B cell (primary cell): Measurements from ENCODE around the gene OXER1. TPM values are rescaled to one million over a fixed set of nuclear protein-coding genes. Genes with fewer than 3 reads are reported as not detected.

ENCODE experiments used
- ATAC-seq: fragments of 200-7000 bp; cut with Tn5 transposase; one replicate; pipeline ENCODE4 v1.10.0; 2021; ENCODE audit warnings: low read depth, mild to moderate bottlenecking, moderate number of reproducible peaks, moderate library complexity
- CTCF ChIA-PET: fragments of 350-600 bp; sonication (Branson Sonifier 250); formaldehyde crosslinking; loops from one replicate; lab custom pipeline; 2021; ENCODE audit warnings: antibody characterized with exemption, inconsistent platforms; lab: Charles Lee
- POLR2A ChIA-PET: fragments of 350-600 bp; sonication (Branson Sonifier 250); formaldehyde crosslinking; loops from one replicate; lab custom pipeline; 2021; ENCODE audit warnings: antibody characterized with exemption; lab: Charles Lee
- DNase-seq: peaks from one replicate; pipeline ENCODE4 v3.0.0; 2013
- H2AFZ ChIP-seq: 2 replicates; pipeline ENCODE4 v1.6.1; 2012; ENCODE audit warnings: mild to moderate bottlenecking, low read depth, low read length; ENCODE audit not compliant: insufficient read depth, poor library complexity, severe bottlenecking
- H3K27ac ChIP-seq, 2 donors: 1 replicate in 1 of 2; 2 replicates in 1 of 2; pipeline ENCODE4 v1.5.1; 2012 to 2013; ENCODE audit warnings: low read length in 2 of 2, mild to moderate bottlenecking in 2 of 2, moderate library complexity in 1 of 2
- H3K27me3 ChIP-seq, 4 experiments: fragments of 200-600 bp in 1 of 4; sonication (generic) in 1 of 4; replicated peaks in 1 of 4; 1 replicate in 2 of 4; 2 replicates in 2 of 4; pipeline versions ENCODE4 v1.6.1 to v1.7.0; 2013 to 2016; ENCODE audit warnings: low read length in 3 of 4, mild to moderate bottlenecking in 2 of 4, mixed read lengths in 1 of 4, moderate library complexity in 1 of 4; ENCODE audit not compliant: insufficient read depth in 4 of 4, control insufficient read depth in 3 of 4; ENCODE audit errors: control extremely low read depth in 1 of 4
- H3K36me3 ChIP-seq, 2 experiments: replicated peaks in 1 of 2; 1 replicate in 1 of 2; 2 replicates in 1 of 2; pipeline versions ENCODE4 v1.6.1 to v1.7.1; 2013; ENCODE audit warnings: low read length in 1 of 2; ENCODE audit not compliant: insufficient read depth in 2 of 2, control insufficient read depth in 1 of 2; ENCODE audit errors: control extremely low read depth in 1 of 2, extremely low read depth in 1 of 2
- H3K4me1 ChIP-seq, 2 donors: fragments of 200-600 bp in 1 of 2; sonication (generic) in 1 of 2; 1 replicate in 1 of 2; 2 replicates in 1 of 2; pipeline versions ENCODE4 v1.5.1 to v1.6.1; 2013 to 2017; ENCODE audit warnings: low read length in 2 of 2; ENCODE audit not compliant: control insufficient read depth in 2 of 2, insufficient read depth in 2 of 2
- H3K4me2 ChIP-seq: replicated peaks from 2 replicates; pipeline ENCODE3; 2012; ENCODE audit warnings: mild to moderate bottlenecking, low read depth, low read length; ENCODE audit not compliant: poor library complexity, severe bottlenecking
- H3K4me3 ChIP-seq, 5 experiments: fragments of 200-600 bp in 1 of 5; sonication (generic) in 1 of 5; 1 replicate in 3 of 5; 2 replicates in 2 of 5; pipeline versions ENCODE4 v1.5.1 to v1.7.0; 2011 to 2016; ENCODE audit warnings: low read length in 4 of 5, mild to moderate bottlenecking in 4 of 5, low read depth in 2 of 5, control low read depth in 1 of 5, moderate library complexity in 1 of 5; ENCODE audit not compliant: insufficient read depth in 1 of 5; ENCODE audit errors: control extremely low read depth in 1 of 5, extremely low read depth in 1 of 5
- H3K79me2 ChIP-seq: fragments of 200-600 bp; sonication (generic); one replicate; pipeline ENCODE4 v1.6.0; 2016; ENCODE audit warnings: low read length; ENCODE audit not compliant: control insufficient read depth, insufficient read depth
- H3K9ac ChIP-seq: fragments of 200-600 bp; sonication (generic); 2 replicates; pipeline ENCODE4 v1.6.1; 2017; ENCODE audit warnings: mild to moderate bottlenecking, low read length, moderate library complexity
- H3K9me3 ChIP-seq, 3 donors: one replicate each; pipeline versions ENCODE4 v1.6.1 to v1.7.1; 2013; ENCODE audit warnings: low read length in 2 of 3; ENCODE audit not compliant: control insufficient read depth in 2 of 3, insufficient read depth in 1 of 3; ENCODE audit errors: control extremely low read depth in 1 of 3
- H4K20me1 ChIP-seq: 2 replicates; pipeline ENCODE4 v1.6.0; 2012; ENCODE audit warnings: mild to moderate bottlenecking, low read length; ENCODE audit not compliant: insufficient read depth, control insufficient read depth, poor library complexity, severe bottlenecking
- H3K27ac Mint-ChIP-seq: one replicate; pipeline ENCODE4 v1.8.0; 2021; ENCODE audit warnings: mixed read lengths
- H3K27me3 Mint-ChIP-seq: one replicate; pipeline ENCODE4 v1.8.0; 2021; ENCODE audit warnings: mixed read lengths
- H3K4me1 Mint-ChIP-seq: one replicate; pipeline ENCODE4 v1.8.0; 2021; ENCODE audit warnings: mixed read lengths
- H3K4me3 Mint-ChIP-seq: one replicate; pipeline ENCODE4 v1.8.0; 2021; ENCODE audit warnings: mixed read lengths
- H3K9me3 Mint-ChIP-seq: one replicate; pipeline ENCODE4 v1.8.0; 2022; ENCODE audit warnings: mixed read lengths; ENCODE audit not compliant: insufficient read depth
- CTCF ChIP-seq: fragments of 200-600 bp; IDR thresholded peaks from one replicate; pipeline ENCODE4 v1.8.0; 2022; ENCODE audit warnings: antibody characterized with exemption, mild to moderate bottlenecking
- EZH2 ChIP-seq: IDR thresholded peaks from 2 replicates; pipeline ENCODE4 v1.6.1; 2012; ENCODE audit warnings: borderline replicate concordance, low read depth, mild to moderate bottlenecking, moderate library complexity, low read length; ENCODE audit not compliant: insufficient read depth, poor library complexity, severe bottlenecking
- WGBS: methylation state at CpG from one replicate; pipeline ENCODE4 v1.1.5; 2013; ENCODE audit warnings: missing lambda C conversion rate; ENCODE audit not compliant: insufficient coverage; 5-methylcytosine and 5-hydroxymethylcytosine counted together
- intact Hi-C: fragments of 100-400 bp; cut with micrococcal nuclease; formaldehyde crosslinking; loops from one replicate; pipeline ENCODE4 v1.10.0; 2022
- polyA plus RNA-seq: library from polyadenylated mRNA; depleted of rRNA; stranded (reverse); fragments of >200 nt; gene quantifications from 2 replicates; pipeline ENCODE4 v1.2.3, GENCODE V29; 2012
- total RNA-seq, 2 donors: library from RNA; stranded (reverse); fragments of 120-200 nt in 1 of 2; gene quantifications; 1 replicate in 1 of 2; 2 replicates in 1 of 2; pipeline versions ENCODE4 v1.2.3 to v1.2.4, GENCODE V29; 2013 to 2022

OXER1 gene
- total and polyA plus RNA-seq, 2 donors (not counting 1 experiment from before 2014, with no cell fraction given), result 3.2 to 3.3 TPM

- intact Hi-C loops, result no loop called here
- Histone ChIP-seq H2AFZ (no peak overlapping the region), H4K20me1 (no peaks in the 10 kb centered on the region), H3K4me2 (no peak overlapping the region), H3K79me2 (no peaks in the 10 kb centered on the region), H3K9ac (no peak overlapping the region), H3K27me3 (no peaks in the 10 kb centered on the region), H3K36me3 (no peaks in the 10 kb centered on the region), H3K27ac (no peak overlapping the region), H3K4me3 (no peak overlapping the region), H3K9me3 (peaks cover 0 to 2% (median under 1%) of the 10 kb centered on the region in 3 donors), H3K4me1 (no peaks in the 10 kb centered on the region)
- Mint-ChIP-seq H3K4me1 (peaks cover 5% of the 10 kb centered on the region), H3K4me3 (no peak overlapping the region), H3K27ac (no peak overlapping the region), H3K27me3 (no peaks in the 10 kb centered on the region), H3K9me3 (no peaks in the 10 kb centered on the region)
- 100% methylated on average over 1 of the region's 1 CpG for WGBS
- no peak for ATAC-seq
- DNase-seq, result no peak
- POLR2A ChIA-PET, result no interaction called here
- no peak for TF ChIP-seq CTCF
- TF ChIP-seq EZH2, result no peak
- CTCF ChIA-PET, result no interaction called here
Measured at GRCh38 chr2:42743659-42743990, 20.3 kb downstream of the OXER1 start.

GRCh38 chr2:42742740-42743658, 20.9 kb downstream of the OXER1 start:
- Histone ChIP-seq H3K79me2 (no peaks in the 10 kb centered on the region), H3K9ac (no peak overlapping the region), H2AFZ (no peak overlapping the region), H3K4me3 (no peak overlapping the region), H4K20me1 (no peaks in the 10 kb centered on the region), H3K4me1 (no peaks in the 10 kb centered on the region), H3K27ac (no peak overlapping the region), H3K9me3 (peaks cover 0 to 5% (median 2%) of the 10 kb centered on the region in 3 donors), H3K4me2 (no peak overlapping the region), H3K36me3 (no peaks in the 10 kb centered on the region), H3K27me3 (no peaks in the 10 kb centered on the region)
- ChIA-PET POLR2A (no interaction called here), CTCF (interaction anchor here (1.0 to 1.8 kb wide), 4 partner anchors 14 to 50 kb away, joined by 3 to 10 read pairs (median 4); partner anchors contain the start of gene HAAO)
- intact Hi-C loops, result no loop called here
- 71% methylated on average over 2 of the region's 2 CpGs for WGBS
- DNase-seq (no peak), ATAC-seq (no peak)
- H3K9me3 Mint-ChIP-seq, result peaks cover 3% of the 10 kb centered on the region
- no peak overlapping the region for H3K4me3 Mint-ChIP-seq
- peaks cover 5% of the 10 kb centered on the region for H3K4me1 Mint-ChIP-seq
- H3K27ac Mint-ChIP-seq, result no peak overlapping the region
- TF ChIP-seq EZH2 (no peak), CTCF (no peak)
- no peaks in the 10 kb centered on the region for H3K27me3 Mint-ChIP-seq
